Pancreas (tissue), 10 donors: ENCODE results near the gene SIM2. TPM values are rescaled to one million over a fixed set of nuclear protein-coding genes. Genes with fewer than 3 reads are reported as not detected.

Source experiments
- ATAC-seq, 4 donors: fragments of 200-7000 bp; cut with Tn5 transposase; one replicate each; pipeline versions ENCODE4 v1.8.0 to v1.9.1; 2020; ENCODE audit warnings: mild to moderate bottlenecking in 4 of 4, moderate library complexity in 4 of 4
- DNase-seq, 6 donors: peaks; one replicate each; pipeline ENCODE4 v3.0.0-alpha.2; 2020
- FAIRE-seq: peaks from 2 replicates; lab custom pipeline; 2012; peaks lifted over from hg19 to GRCh38; lab: Jason Lieb, UNC
- H3K27ac ChIP-seq, 4 donors: fragments of 200-600 bp; sonication (generic); 1 replicate in 3 of 4; 2 replicates in 1 of 4; pipeline versions ENCODE4 v1.5.0 to v1.8.0; 2020
- H3K27me3 ChIP-seq, 4 donors: fragments of 200-600 bp; one replicate each; pipeline ENCODE4 v1.8.0; 2021
- H3K36me3 ChIP-seq, 3 donors: fragments of 200-600 bp; sonication (generic) in 1 of 3; one replicate each; pipeline versions ENCODE4 v1.5.0 to v1.8.0; 2020 to 2021
- H3K4me1 ChIP-seq, 3 donors: fragments of 200-600 bp; one replicate each; pipeline ENCODE4 v1.8.0; 2021
- H3K4me3 ChIP-seq, 4 donors: fragments of 200-600 bp; sonication (generic) in 2 of 4; one replicate each; pipeline versions ENCODE4 v1.5.0 to v1.8.0; 2020 to 2021
- H3K9me3 ChIP-seq, 4 donors: fragments of 200-600 bp; one replicate each; pipeline ENCODE4 v1.8.0; 2021
- CTCF ChIP-seq, 4 donors: fragments of 200-600 bp; sonication (generic) in 3 of 4; IDR thresholded peaks; one replicate each; pipeline versions ENCODE4 v1.5.0 to v1.8.0; 2021; ENCODE audit warnings: antibody characterized with exemption in 4 of 4
- WGBS, 2 donors: extraction: QIAGEN DNeasy Blood & Tissue Kit; methylation state at CpG; one replicate each; pipeline ENCODE4 v1.1.7; 2013; 5-methylcytosine and 5-hydroxymethylcytosine counted together
- intact Hi-C, 3 donors: fragments of 100-400 bp; cut with DNase I; formaldehyde crosslinking; loops; one replicate each; pipeline versions ENCODE4 v1.11.1 to v1.14.2; 2022
- polyA plus RNA-seq, 2 donors: library from polyadenylated mRNA; stranded (reverse); fragments of 200-250 nt; gene quantifications; one replicate each; pipeline ENCODE4 v1.2.3, GENCODE V29; 2013
- total RNA-seq, 6 donors: library from RNA; stranded (reverse); fragmentation: NEBNext Ultra II Directional in 4 of 6; extraction: Animal tissue kit (Norgen Biotek cat#: 25700) in 4 of 6; gene quantifications; one replicate each; pipeline versions ENCODE4 v1.2.1 to v1.2.4, GENCODE V29; 2021 to 2023
- donor health status: healthy with polysubstance abuse.
- donor health status: DM: no; HTN: no; CAD: no; lungs with moderate emphysema.
- donor health status: DM: no; HTN: no; CAD: no.
- donor health status: control.
- donor health status: control.
- donor health status: Bipolar disorder and iron deficiency.
- donor health status: DM: yes; HTN: yes; CAD: no.
- donor health status: DM: no; HTN: no; CAD: no.
- donor health status: DM: no; HTN: no; CAD: no.
- donor health status: DM: yes; HTN: yes; CAD: no.

Gene SIM2
- total and polyA plus RNA-seq, 8 donors, result 0.02 to 0.53 (median 0.13) TPM; not detected in 5

- no peak for FAIRE-seq
- WGBS, 2 donors, result 71 to 74% methylated on average over 14 of the region's 14 CpGs
- no peak for TF ChIP-seq CTCF (IDR thresholded peaks at IDR 0.05)
- DNase-seq, result no peak
- Histone ChIP-seq H3K36me3 (no peaks in the 10 kb centered on the region), H3K4me1 (peaks cover 0 to 7% (median 0%) of the 10 kb centered on the region in 3 donors), H3K9me3 (no peaks in the 10 kb centered on the region), H3K27me3 (no peaks in the 10 kb centered on the region), H3K4me3 (no peak overlapping the region), H3K27ac (no peak overlapping the region)
- intact Hi-C loops, result no loop called here
- ATAC-seq, result no peak
Measured at GRCh38 chr21:36732217-36732616, 33.3 kb downstream of the SIM2 start.

GRCh38 chr21:36732761-36733160, 33.8 kb downstream of the SIM2 start:
- Histone ChIP-seq H3K27me3 (no peaks in the 10 kb centered on the region), H3K27ac (no peak overlapping the region), H3K36me3 (no peaks in the 10 kb centered on the region), H3K4me1 (peaks cover 0 to 7% (median 0%) of the 10 kb centered on the region in 3 donors), H3K9me3 (no peaks in the 10 kb centered on the region), H3K4me3 (no peak overlapping the region)
- DNase-seq (no peak), ATAC-seq (no peak), FAIRE-seq (no peak)
- 79 to 89% methylated on average over 7 of the region's 7 CpGs for WGBS, 2 donors
- TF ChIP-seq CTCF (IDR thresholded peaks at IDR 0.05), result no peak
- intact Hi-C loops, result no loop called here

- no peaks in the 10 kb centered on the region for H3K9me3 ChIP-seq
- ATAC-seq (no peak), FAIRE-seq (no peak), DNase-seq (no peak)
- intact Hi-C loops, result no loop called here
- H3K27ac ChIP-seq, result no peak overlapping the region
- WGBS, 2 donors, result 72 to 86% methylated on average over 6 of the region's 6 CpGs
- peaks cover 0 to 7% (median 0%) of the 10 kb centered on the region in 3 donors for H3K4me1 ChIP-seq
- H3K27me3 ChIP-seq, result no peaks in the 10 kb centered on the region
- no peak overlapping the region for H3K4me3 ChIP-seq
- H3K36me3 ChIP-seq, result no peaks in the 10 kb centered on the region
- no peak for TF ChIP-seq CTCF (IDR thresholded peaks at IDR 0.05)
Measured at GRCh38 chr21:36733857-36734256, 34.9 kb downstream of the SIM2 start.

GRCh38 chr21:36734367-36735200, 35.7 kb downstream of the SIM2 start:
- intact Hi-C loops, result no loop called here
- no peaks in the 10 kb centered on the region for H3K36me3 ChIP-seq
- DNase-seq (no peak), ATAC-seq (no peak), FAIRE-seq (no peak)
- peaks cover 0 to 7% (median 0%) of the 10 kb centered on the region in 3 donors for H3K4me1 ChIP-seq
- WGBS, 2 donors, result 87 to 88% methylated on average over 9 of the region's 9 CpGs
- TF ChIP-seq CTCF (IDR thresholded peaks at IDR 0.05), result no peak
- H3K4me3 ChIP-seq, result no peak overlapping the region
- no peak overlapping the region for H3K27ac ChIP-seq
- H3K9me3 ChIP-seq, result no peaks in the 10 kb centered on the region
- H3K27me3 ChIP-seq, result no peaks in the 10 kb centered on the region

GRCh38 chr21:36735201-36735515, 36.2 kb downstream of the SIM2 start:
- Histone ChIP-seq H3K27me3 (no peaks in the 10 kb centered on the region), H3K4me1 (peaks cover 0 to 7% (median 0%) of the 10 kb centered on the region in 3 donors), H3K36me3 (no peaks in the 10 kb centered on the region), H3K4me3 (no peak overlapping the region), H3K27ac (no peak overlapping the region), H3K9me3 (no peaks in the 10 kb centered on the region)
- DNase-seq (no peak), ATAC-seq (no peak), FAIRE-seq (no peak)
- WGBS, 2 donors, result 67 to 96% methylated on average over 3 to 4 of the region's 4 CpGs
- no peak for TF ChIP-seq CTCF (IDR thresholded peaks at IDR 0.05)
- intact Hi-C loops, result no loop called here
